Left lung (tissue), 10 donors: ENCODE measurements around the gene RIC8A. TPM values are rescaled to one million over a fixed set of nuclear protein-coding genes. Genes with fewer than 3 reads are reported as not detected.

Experiments
- ATAC-seq: fragments of 200-7000 bp; cut with Tn5 transposase; one replicate; pipeline ENCODE4 v1.9.1; 2020; ENCODE audit warnings: moderate library complexity
- DNase-seq, 4 donors: peaks; one replicate each; pipeline ENCODE4 v3.0.0-alpha.2; 2013 to 2020
- H3K27ac ChIP-seq, 2 donors: fragments of 200-600 bp; sonication (generic) in 1 of 2; one replicate each; pipeline versions ENCODE4 v1.5.0 to v1.8.0; 2020 to 2021
- H3K27me3 ChIP-seq, 2 donors: fragments of 200-600 bp; sonication (generic) in 1 of 2; one replicate each; pipeline versions ENCODE4 v1.5.0 to v1.8.0; 2020 to 2021
- H3K36me3 ChIP-seq, 2 donors: fragments of 200-600 bp; sonication (generic) in 1 of 2; one replicate each; pipeline versions ENCODE4 v1.5.0 to v1.8.0; 2020 to 2021
- H3K4me1 ChIP-seq, 2 donors: fragments of 200-600 bp; one replicate each; pipeline ENCODE4 v1.8.0; 2021
- H3K4me3 ChIP-seq, 2 donors: fragments of 200-600 bp; sonication (generic) in 1 of 2; one replicate each; pipeline versions ENCODE4 v1.5.0 to v1.8.0; 2020 to 2021; ENCODE audit warnings: mild to moderate bottlenecking in 1 of 2
- H3K9me3 ChIP-seq, 2 donors: fragments of 200-600 bp; sonication (generic) in 1 of 2; one replicate each; pipeline versions ENCODE4 v1.5.0 to v1.8.0; 2020 to 2021
- CTCF ChIP-seq, 2 donors: fragments of 200-600 bp; sonication (generic) in 1 of 2; IDR thresholded peaks; one replicate each; pipeline versions ENCODE4 v1.5.0 to v1.8.0; 2021; ENCODE audit warnings: antibody characterized with exemption in 2 of 2
- intact Hi-C, 2 donors: fragments of 100-400 bp; cut with DNase I; formaldehyde crosslinking; loops; one replicate each; pipeline versions ENCODE4 v1.11.2 to v1.14.2; 2022
- polyA plus RNA-seq, 6 donors: library from polyadenylated mRNA; unstranded; fragments of 120-200 nt; gene quantifications; one replicate each; pipeline ENCODE4 v1.2.1, GENCODE V29; 2013; ENCODE audit not compliant: insufficient read length in 6 of 6
- total RNA-seq, 2 donors: library from RNA; stranded (reverse); fragmentation: NEBNext Ultra II Directional; extraction: Animal tissue kit (Norgen Biotek cat#: 25700); gene quantifications; one replicate each; pipeline ENCODE4 v1.2.1, GENCODE V29; 2021
- donor health status: DM: no; HTN: yes; CAD: no.
- donor health status: DM: no; HTN: no; CAD: no.

The RIC8A gene
- total and polyA plus RNA-seq, 8 donors, result 74.4 to 117 (median 80.4) TPM

- Histone ChIP-seq H3K4me1 (no peaks in the 10 kb centered on the region), H3K36me3 (peaks cover 0 to 11% of the 10 kb centered on the region in 2 donors), H3K27me3 (no peaks in the 10 kb centered on the region), H3K9me3 (no peaks in the 10 kb centered on the region), H3K27ac (no peak overlapping the region), H3K4me3 (no peak overlapping the region)
- no peak for TF ChIP-seq CTCF (IDR thresholded peaks at IDR 0.05)
- intact Hi-C loops, result no loop called here
- DNase-seq (no peak), ATAC-seq (no peak)
These were observed 14.0 kb downstream of the RIC8A start for GRCh38 chr11:221539-221938.

GRCh38 chr11:221998-222789 is 14.7 kb downstream of the RIC8A start:
- intact Hi-C loops, result no loop called here
- Histone ChIP-seq H3K36me3 (peaks cover 0 to 9% of the 10 kb centered on the region in 2 donors), H3K27me3 (no peaks in the 10 kb centered on the region), H3K9me3 (no peaks in the 10 kb centered on the region), H3K27ac (no peak overlapping the region), H3K4me3 (no peak overlapping the region), H3K4me1 (no peaks in the 10 kb centered on the region)
- DNase-seq (no peak), ATAC-seq (no peak)
- TF ChIP-seq CTCF (IDR thresholded peaks at IDR 0.05), result no peak

GRCh38 chr11:223026-223789 is 15.7 kb downstream of the RIC8A start:
- TF ChIP-seq CTCF (IDR thresholded peaks at IDR 0.05), result no peak
- intact Hi-C loops, result no loop called here
- ATAC-seq (no peak), DNase-seq (no peak)
- H3K36me3 ChIP-seq, result peaks cover 0 to 9% of the 10 kb centered on the region in 2 donors
- H3K9me3 ChIP-seq, result no peaks in the 10 kb centered on the region
- no peaks in the 10 kb centered on the region for H3K4me1 ChIP-seq
- no peaks in the 10 kb centered on the region for H3K27me3 ChIP-seq
- no peak overlapping the region for H3K4me3 ChIP-seq
- H3K27ac ChIP-seq, result no peak overlapping the region

- Histone ChIP-seq H3K27ac (no peak overlapping the region), H3K4me1 (no peaks in the 10 kb centered on the region), H3K36me3 (peaks cover 0 to 4% of the 10 kb centered on the region in 2 donors), H3K9me3 (no peaks in the 10 kb centered on the region), H3K27me3 (no peaks in the 10 kb centered on the region), H3K4me3 (no peak overlapping the region)
- intact Hi-C loops, result no loop called here
- no peak for ATAC-seq
- no peak for DNase-seq
- TF ChIP-seq CTCF (IDR thresholded peaks at IDR 0.05), result no peak
These were observed 16.4 kb downstream of the RIC8A start for GRCh38 chr11:223884-224283.

- intact Hi-C loops, result no loop called here
- ATAC-seq, result no peak
These were observed 16.9 kb downstream of the RIC8A start for GRCh38 chr11:224424-224823.

More at GRCh38 chr11:224424-224823, 16.9 kb downstream of the RIC8A start:
- Histone ChIP-seq H3K4me3 (no peak overlapping the region), H3K36me3 (no peaks in the 10 kb centered on the region), H3K9me3 (no peaks in the 10 kb centered on the region), H3K27ac (no peak overlapping the region), H3K4me1 (no peaks in the 10 kb centered on the region), H3K27me3 (no peaks in the 10 kb centered on the region)
- no peak for TF ChIP-seq CTCF (IDR thresholded peaks at IDR 0.05)
- DNase-seq, result no peak
